Natural killer cell (primary cell): ENCODE results near the gene STAP2. TPM values are rescaled to one million over a fixed set of nuclear protein-coding genes. Genes with fewer than 3 reads are reported as not detected.

Source experiments
- ATAC-seq, 3 donors: fragments of 150-1000 bp in 2 of 3; fragments of 200-7000 bp in 1 of 3; cut with Tn5 transposase; 1 replicate in 1 of 3; 2 replicates in 2 of 3; pipeline ENCODE4 v1.10.0; 2021; ENCODE audit warnings: mild to moderate bottlenecking in 2 of 3, moderate library complexity in 2 of 3
- DNase-seq, 2 donors: peaks; one replicate each; pipeline versions ENCODE4 v3.0.0 to v3.0.0-alpha.2; 2013 to 2021; ENCODE audit warnings: mixed read lengths in 1 of 2
- H3K27ac ChIP-seq: one replicate; pipeline ENCODE4 v1.5.1; 2013; ENCODE audit warnings: mild to moderate bottlenecking, low read length
- H3K27me3 ChIP-seq: one replicate; pipeline ENCODE4 v1.6.1; 2013; ENCODE audit warnings: low read length; ENCODE audit not compliant: control insufficient read depth, insufficient read depth
- H3K36me3 ChIP-seq: one replicate; pipeline ENCODE4 v1.6.1; 2013; ENCODE audit warnings: low read length; ENCODE audit not compliant: control insufficient read depth, insufficient read depth
- H3K4me1 ChIP-seq: one replicate; pipeline ENCODE4 v1.6.1; 2013; ENCODE audit warnings: low read length; ENCODE audit not compliant: control insufficient read depth, insufficient read depth
- H3K4me3 ChIP-seq: one replicate; pipeline ENCODE4 v1.5.1; 2013; ENCODE audit warnings: low read length
- H3K9me3 ChIP-seq: one replicate; pipeline ENCODE4 v1.6.1; 2013; ENCODE audit warnings: low read length; ENCODE audit not compliant: control insufficient read depth, insufficient read depth
- H3K27ac Mint-ChIP-seq, 2 donors: one replicate each; pipeline ENCODE4 v1.8.0; 2022; ENCODE audit warnings: mild to moderate bottlenecking in 2 of 2, mixed read lengths in 2 of 2, moderate library complexity in 1 of 2
- H3K27me3 Mint-ChIP-seq, 2 donors: one replicate each; pipeline ENCODE4 v1.8.0; 2022; ENCODE audit warnings: low read depth in 2 of 2, mixed read lengths in 2 of 2
- H3K36me3 Mint-ChIP-seq: one replicate; pipeline ENCODE4 v1.8.0; 2022; ENCODE audit warnings: mixed read lengths
- H3K4me1 Mint-ChIP-seq, 2 donors: one replicate each; pipeline ENCODE4 v1.8.0; 2022; ENCODE audit warnings: mixed read lengths in 2 of 2
- H3K4me3 Mint-ChIP-seq: one replicate; pipeline ENCODE4 v1.8.0; 2022; ENCODE audit warnings: mild to moderate bottlenecking, moderate library complexity, mixed read lengths
- H3K9me3 Mint-ChIP-seq, 2 donors: one replicate each; pipeline ENCODE4 v1.8.0; 2022; ENCODE audit warnings: mixed read lengths in 2 of 2
- whole genome bisulfite sequencing: methylation state at CpG from one replicate; pipeline ENCODE4 v1.1.7; 2013; ENCODE audit warnings: missing lambda C conversion rate; ENCODE audit not compliant: insufficient coverage; 5-methylcytosine and 5-hydroxymethylcytosine counted together
- intact Hi-C: fragments of 100-400 bp; cut with micrococcal nuclease; formaldehyde crosslinking; loops from one replicate; pipeline ENCODE4 v1.14.2; 2022
- total RNA-seq, 4 donors: library from RNA; stranded (reverse); fragments of 120-200 nt in 1 of 4; gene quantifications; one replicate each; pipeline versions ENCODE4 v1.2.3 to v1.2.4, GENCODE V29; 2013 to 2022
- TF ChIP-seq, protein P1 (sequence below): fragments of 200-600 bp; IDR thresholded peaks from one replicate; pipeline ENCODE4 v1.8.0; 2022; ENCODE audit warnings: antibody characterized with exemption

Gene STAP2
- total RNA-seq, 3 donors from 2014 or later (not counting 1 experiment from before 2014, with no cell fraction given), result 1.4 to 3.3 (median 2.0) TPM

DNA sequence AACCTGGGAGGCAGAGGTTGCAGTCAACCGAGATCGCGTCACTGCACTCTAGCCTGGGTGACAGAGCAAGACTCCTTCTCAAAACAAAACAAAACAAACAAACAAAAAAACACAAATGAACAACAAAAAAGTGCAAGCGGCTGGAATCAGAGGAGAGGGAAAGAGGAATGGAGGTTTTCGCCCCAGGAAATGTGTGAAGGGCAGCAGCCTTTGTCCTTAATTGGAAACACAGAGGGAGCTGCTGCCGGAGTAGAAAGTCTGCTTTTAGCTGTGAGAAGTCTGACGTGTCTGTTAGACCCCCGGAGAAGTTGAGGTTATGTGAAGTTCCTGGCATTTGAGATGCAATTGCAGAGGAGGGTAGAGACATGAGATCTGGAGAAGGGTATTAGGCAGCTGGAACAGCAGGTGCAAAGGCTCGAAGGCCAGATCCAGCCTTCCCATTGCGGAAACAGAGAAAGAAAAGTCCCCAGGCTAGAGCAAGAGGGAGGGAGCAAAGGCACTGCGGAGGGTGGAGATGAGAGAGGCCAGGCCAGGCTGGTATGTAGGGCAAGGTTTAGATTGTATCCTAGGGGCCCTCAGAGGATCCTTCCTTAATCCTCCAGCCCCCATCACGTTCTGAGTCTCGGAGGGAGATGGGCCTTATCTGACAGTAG lies 36.9 kb downstream of the STAP2 start:
- WGBS, result 30% methylated on average over 11 of the region's 13 CpGs
- peaks cover 30 to 53% of the 10 kb centered on the region in 2 donors for H3K4me1 Mint-ChIP-seq
- H3K36me3 ChIP-seq, result no peaks in the 10 kb centered on the region
- H3K9me3 ChIP-seq, result no peaks in the 10 kb centered on the region
- H3K9me3 Mint-ChIP-seq, result no peaks in the 10 kb centered on the region
- peak overlapping the region; percentile 55 for H3K4me3 Mint-ChIP-seq
- TF ChIP-seq, protein P1, sequence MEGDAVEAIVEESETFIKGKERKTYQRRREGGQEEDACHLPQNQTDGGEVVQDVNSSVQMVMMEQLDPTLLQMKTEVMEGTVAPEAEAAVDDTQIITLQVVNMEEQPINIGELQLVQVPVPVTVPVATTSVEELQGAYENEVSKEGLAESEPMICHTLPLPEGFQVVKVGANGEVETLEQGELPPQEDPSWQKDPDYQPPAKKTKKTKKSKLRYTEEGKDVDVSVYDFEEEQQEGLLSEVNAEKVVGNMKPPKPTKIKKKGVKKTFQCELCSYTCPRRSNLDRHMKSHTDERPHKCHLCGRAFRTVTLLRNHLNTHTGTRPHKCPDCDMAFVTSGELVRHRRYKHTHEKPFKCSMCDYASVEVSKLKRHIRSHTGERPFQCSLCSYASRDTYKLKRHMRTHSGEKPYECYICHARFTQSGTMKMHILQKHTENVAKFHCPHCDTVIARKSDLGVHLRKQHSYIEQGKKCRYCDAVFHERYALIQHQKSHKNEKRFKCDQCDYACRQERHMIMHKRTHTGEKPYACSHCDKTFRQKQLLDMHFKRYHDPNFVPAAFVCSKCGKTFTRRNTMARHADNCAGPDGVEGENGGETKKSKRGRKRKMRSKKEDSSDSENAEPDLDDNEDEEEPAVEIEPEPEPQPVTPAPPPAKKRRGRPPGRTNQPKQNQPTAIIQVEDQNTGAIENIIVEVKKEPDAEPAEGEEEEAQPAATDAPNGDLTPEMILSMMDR, result no peak
- peaks cover 52% of the 10 kb centered on the region for H3K4me1 ChIP-seq
- DNase-seq (peak in 1 of 2 donors; percentile 38), ATAC-seq (no peak)
- H3K4me3 ChIP-seq, result peak overlapping the region; percentile 31
- intact Hi-C loops, result loop anchor here (5.0 kb wide), 1 partner anchor 34 kb away; no protein-coding TSS in a partner anchor
- no peaks in the 10 kb centered on the region for H3K27me3 ChIP-seq
- peak overlapping the region; percentile 64 for H3K27ac ChIP-seq
- no peaks in the 10 kb centered on the region for H3K36me3 Mint-ChIP-seq
- H3K27ac Mint-ChIP-seq, result peak overlapping the region; percentile 80 to 94
- no peaks in the 10 kb centered on the region for H3K27me3 Mint-ChIP-seq

DNA sequence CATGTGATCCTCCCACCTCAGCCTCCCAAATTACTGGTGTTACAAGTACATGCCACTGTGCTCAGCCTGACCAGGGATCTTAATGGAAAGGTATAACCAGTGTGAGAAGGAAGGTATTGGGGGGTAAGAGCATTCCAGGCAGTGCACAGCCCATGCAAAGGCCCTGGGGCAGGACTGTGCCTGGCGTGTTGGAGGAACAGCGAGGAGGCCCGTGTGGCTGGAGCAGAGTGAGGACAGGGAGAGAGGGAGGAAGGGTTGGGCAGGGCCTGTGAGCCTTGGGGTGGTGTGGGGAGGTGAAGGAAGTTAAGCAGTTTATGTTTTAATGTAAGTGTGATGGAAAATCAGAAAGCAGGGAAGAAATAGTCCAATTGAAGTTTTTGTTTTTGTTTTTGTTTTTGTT lies 38.0 kb downstream of the STAP2 start:
- no peaks in the 10 kb centered on the region for H3K27me3 ChIP-seq
- peak overlapping the region; percentile 80 to 94 for H3K27ac Mint-ChIP-seq
- DNase-seq, result no peak
- peaks cover 52% of the 10 kb centered on the region for H3K4me1 ChIP-seq
- H3K36me3 Mint-ChIP-seq, result no peaks in the 10 kb centered on the region
- intact Hi-C loops, result loop anchor here (5.0 kb wide), 1 partner anchor 33 kb away; no protein-coding TSS in a partner anchor
- no peaks in the 10 kb centered on the region for H3K27me3 Mint-ChIP-seq
- TF ChIP-seq, protein P1, result no peak
- H3K9me3 ChIP-seq, result no peaks in the 10 kb centered on the region
- H3K36me3 ChIP-seq, result no peaks in the 10 kb centered on the region
- H3K4me3 Mint-ChIP-seq, result peak overlapping the region; percentile 47
- peaks cover 30 to 52% of the 10 kb centered on the region in 2 donors for H3K4me1 Mint-ChIP-seq
- no peak overlapping the region for H3K4me3 ChIP-seq
- 73% methylated on average over 3 of the region's 3 CpGs for WGBS
- peak overlapping the region; percentile 31 for H3K27ac ChIP-seq
- H3K9me3 Mint-ChIP-seq, result no peaks in the 10 kb centered on the region
- ATAC-seq, result no peak

DNA sequence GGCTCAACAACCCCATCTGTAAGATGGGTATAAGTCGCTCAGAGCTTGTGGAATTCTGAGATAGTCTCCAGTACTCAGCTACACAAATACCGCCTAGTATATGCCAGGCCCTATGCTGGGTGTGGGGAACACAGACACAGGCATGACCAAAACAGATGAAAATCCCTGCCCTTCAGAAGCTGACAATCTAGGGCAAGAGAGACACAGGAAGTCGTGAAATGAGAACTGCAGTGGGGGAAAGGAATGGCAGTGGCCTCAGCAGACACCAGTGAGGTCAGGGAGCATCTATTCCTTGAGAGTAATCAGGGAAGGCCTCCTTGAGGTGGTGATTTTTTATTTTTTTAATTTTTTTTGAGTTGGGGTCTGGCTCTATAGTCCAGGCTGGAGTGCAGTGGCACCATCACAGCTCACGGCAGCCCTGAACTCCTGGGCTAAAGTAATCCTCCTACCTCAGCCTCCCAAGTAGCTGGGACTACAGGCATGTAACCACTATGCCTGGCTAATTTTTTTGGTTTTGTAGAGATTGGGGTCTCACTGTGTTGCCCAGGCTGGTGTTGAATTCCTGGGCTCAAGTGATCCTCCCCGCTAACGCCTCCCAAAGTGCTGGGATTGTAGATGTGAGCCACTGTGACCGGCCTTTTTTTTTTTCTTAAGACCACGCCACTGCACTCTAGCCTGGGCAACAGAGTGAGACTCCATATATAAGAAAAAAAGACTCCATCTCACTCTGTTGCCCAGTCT lies 39.6 kb downstream of the STAP2 start:
- Histone ChIP-seq H3K36me3 (no peaks in the 10 kb centered on the region), H3K27ac (peak overlapping the region; percentile 34), H3K27me3 (no peaks in the 10 kb centered on the region), H3K4me3 (no peak overlapping the region), H3K4me1 (peaks cover 41% of the 10 kb centered on the region), H3K9me3 (no peaks in the 10 kb centered on the region)
- peak in 1 of 3 donors; percentile 18 for ATAC-seq
- Mint-ChIP-seq H3K27me3 (no peaks in the 10 kb centered on the region), H3K4me3 (peak overlapping the region; percentile 56), H3K27ac (peak overlapping the region; percentile 58 to 85), H3K4me1 (peaks cover 27 to 42% of the 10 kb centered on the region in 2 donors), H3K36me3 (no peaks in the 10 kb centered on the region), H3K9me3 (no peaks in the 10 kb centered on the region)
- TF ChIP-seq, protein P1, result no peak
- DNase-seq, result no peak
- intact Hi-C loops, result no loop called here
- 91% methylated on average over 8 of the region's 8 CpGs for WGBS
